KMS-11 (cell line): ENCODE data around the gene CFAP221.

Experiments used
- H2AFZ ChIP-seq: fragments of 200-600 bp; sonication (generic); 2 replicates; pipeline ENCODE4 v1.6.1; 2016; ENCODE audit warnings: antibody characterized with exemption, mixed run types, low read depth
- H3K27ac ChIP-seq: fragments of 200-600 bp; sonication (generic); 2 replicates; pipeline ENCODE4 v1.6.1; 2016; ENCODE audit warnings: mild to moderate bottlenecking, mixed run types
- H3K27me3 ChIP-seq: fragments of 200-600 bp; sonication (generic); 2 replicates; pipeline ENCODE4 v1.6.1; 2017; ENCODE audit warnings: mild to moderate bottlenecking, low read depth, mixed run types, moderate library complexity; ENCODE audit not compliant: insufficient read depth
- H3K36me3 ChIP-seq: fragments of 200-600 bp; sonication (generic); 2 replicates; pipeline ENCODE4 v1.6.1; 2017; ENCODE audit warnings: mild to moderate bottlenecking, mixed run types; ENCODE audit not compliant: insufficient read depth
- H3K4me1 ChIP-seq: fragments of 200-600 bp; sonication (generic); 2 replicates; pipeline ENCODE4 v1.6.1; 2016; ENCODE audit warnings: mild to moderate bottlenecking, low read depth, mixed run types; ENCODE audit not compliant: poor library complexity, severe bottlenecking
- H3K4me2 ChIP-seq: fragments of 200-600 bp; sonication (generic); 2 replicates; pipeline ENCODE4 v1.7.0; 2016; ENCODE audit warnings: mild to moderate bottlenecking, mixed run types
- H3K4me3 ChIP-seq: fragments of 200-600 bp; sonication (generic); IDR thresholded peaks from 2 replicates; pipeline ENCODE4 v1.6.1; 2017; ENCODE audit warnings: low read depth, low read length, mixed read lengths; ENCODE audit not compliant: insufficient read depth
- H3K79me2 ChIP-seq: fragments of 200-600 bp; sonication (generic); 2 replicates; pipeline ENCODE4 v1.6.1; 2016; ENCODE audit warnings: low read depth, mixed run types; ENCODE audit not compliant: insufficient read depth
- H3K9ac ChIP-seq: fragments of 200-600 bp; sonication (generic); 2 replicates; pipeline ENCODE4 v1.6.1; 2016; ENCODE audit warnings: mild to moderate bottlenecking, mixed run types
- H4K20me1 ChIP-seq: fragments of 200-600 bp; sonication (generic); 2 replicates; pipeline ENCODE4 v1.6.1; 2016; ENCODE audit warnings: mild to moderate bottlenecking, mixed run types; ENCODE audit not compliant: insufficient read depth
- TF ChIP-seq, protein P1 (sequence below): fragments of 200-600 bp; sonication (generic); conservative IDR thresholded peaks from 2 replicates; pipeline ENCODE4 v1.6.1; 2017; ENCODE audit warnings: low read depth, mild to moderate bottlenecking, antibody characterized with exemption, low read length, moderate library complexity, mixed read lengths

CFAP221 gene

DNA sequence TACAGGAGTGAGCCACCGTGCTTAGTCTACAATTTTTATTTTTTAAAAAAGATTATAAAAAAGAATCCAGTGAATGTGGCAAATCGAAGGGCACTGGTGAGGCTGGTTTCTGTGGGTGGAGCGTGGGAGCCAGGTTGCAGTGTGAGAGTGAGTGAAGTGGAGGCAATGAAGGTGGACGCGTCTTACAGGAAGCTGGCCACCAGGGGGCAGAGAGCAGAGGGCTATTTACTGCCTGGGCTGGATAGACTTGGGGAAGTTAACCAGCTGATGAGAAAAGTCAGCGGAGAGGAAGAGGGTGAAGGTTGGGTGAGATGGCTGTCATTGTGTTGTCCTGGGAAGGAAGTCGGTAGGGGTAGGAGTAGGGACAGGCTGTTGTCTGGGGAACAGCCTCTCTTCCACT lies 26.8 kb upstream of the CFAP221 start:
- Histone ChIP-seq H3K4me3 (no peak overlapping the region), H4K20me1 (no peaks in the 10 kb centered on the region), H3K27ac (no peak overlapping the region), H3K36me3 (no peaks in the 10 kb centered on the region), H3K9ac (no peak overlapping the region), H3K27me3 (no peaks in the 10 kb centered on the region), H2AFZ (no peak overlapping the region), H3K4me2 (no peak overlapping the region), H3K79me2 (no peaks in the 10 kb centered on the region), H3K4me1 (no peaks in the 10 kb centered on the region)
- TF ChIP-seq, protein P1, sequence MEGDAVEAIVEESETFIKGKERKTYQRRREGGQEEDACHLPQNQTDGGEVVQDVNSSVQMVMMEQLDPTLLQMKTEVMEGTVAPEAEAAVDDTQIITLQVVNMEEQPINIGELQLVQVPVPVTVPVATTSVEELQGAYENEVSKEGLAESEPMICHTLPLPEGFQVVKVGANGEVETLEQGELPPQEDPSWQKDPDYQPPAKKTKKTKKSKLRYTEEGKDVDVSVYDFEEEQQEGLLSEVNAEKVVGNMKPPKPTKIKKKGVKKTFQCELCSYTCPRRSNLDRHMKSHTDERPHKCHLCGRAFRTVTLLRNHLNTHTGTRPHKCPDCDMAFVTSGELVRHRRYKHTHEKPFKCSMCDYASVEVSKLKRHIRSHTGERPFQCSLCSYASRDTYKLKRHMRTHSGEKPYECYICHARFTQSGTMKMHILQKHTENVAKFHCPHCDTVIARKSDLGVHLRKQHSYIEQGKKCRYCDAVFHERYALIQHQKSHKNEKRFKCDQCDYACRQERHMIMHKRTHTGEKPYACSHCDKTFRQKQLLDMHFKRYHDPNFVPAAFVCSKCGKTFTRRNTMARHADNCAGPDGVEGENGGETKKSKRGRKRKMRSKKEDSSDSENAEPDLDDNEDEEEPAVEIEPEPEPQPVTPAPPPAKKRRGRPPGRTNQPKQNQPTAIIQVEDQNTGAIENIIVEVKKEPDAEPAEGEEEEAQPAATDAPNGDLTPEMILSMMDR, result peak; percentile 65

DNA sequence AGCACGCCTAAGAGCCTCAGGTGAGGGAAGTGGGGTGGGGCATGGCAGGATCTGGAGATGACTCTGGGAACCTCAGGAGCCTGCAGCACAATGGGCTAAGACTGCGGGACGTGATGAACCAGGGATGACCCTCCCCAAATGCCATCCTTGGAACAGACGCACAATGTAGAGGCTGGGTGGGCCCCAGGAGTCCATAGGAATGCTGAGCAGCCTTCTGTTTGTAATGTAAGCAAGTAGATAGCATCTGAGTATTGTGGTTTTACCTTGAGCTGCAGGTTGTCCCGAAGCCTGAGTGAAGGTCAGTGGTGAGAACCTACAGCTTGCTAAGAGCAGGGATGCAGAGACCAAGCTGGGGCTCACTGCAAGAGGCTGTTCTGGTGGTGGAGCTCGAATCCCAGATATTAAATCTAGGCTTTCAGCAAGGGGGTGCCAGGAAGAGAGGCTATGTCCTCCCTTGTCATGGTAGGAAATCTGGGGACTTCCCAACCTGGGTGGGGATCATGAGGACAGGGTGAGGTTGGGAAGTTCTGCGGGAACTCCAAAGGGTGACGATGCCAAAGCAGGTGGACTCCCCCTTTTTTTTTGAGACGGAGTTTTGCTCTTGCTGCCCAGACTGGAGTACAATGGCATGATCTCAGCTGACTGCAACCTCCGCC lies 25.7 kb upstream of the CFAP221 start:
- no peak overlapping the region for H3K27ac ChIP-seq
- TF ChIP-seq, protein P1, result no peak
- H4K20me1 ChIP-seq, result no peaks in the 10 kb centered on the region
- no peaks in the 10 kb centered on the region for H3K79me2 ChIP-seq
- no peaks in the 10 kb centered on the region for H3K36me3 ChIP-seq
- H3K4me2 ChIP-seq, result no peak overlapping the region
- no peaks in the 10 kb centered on the region for H3K4me1 ChIP-seq
- H3K4me3 ChIP-seq, result no peak overlapping the region
- no peaks in the 10 kb centered on the region for H3K27me3 ChIP-seq
- no peak overlapping the region for H2AFZ ChIP-seq
- H3K9ac ChIP-seq, result no peak overlapping the region

DNA sequence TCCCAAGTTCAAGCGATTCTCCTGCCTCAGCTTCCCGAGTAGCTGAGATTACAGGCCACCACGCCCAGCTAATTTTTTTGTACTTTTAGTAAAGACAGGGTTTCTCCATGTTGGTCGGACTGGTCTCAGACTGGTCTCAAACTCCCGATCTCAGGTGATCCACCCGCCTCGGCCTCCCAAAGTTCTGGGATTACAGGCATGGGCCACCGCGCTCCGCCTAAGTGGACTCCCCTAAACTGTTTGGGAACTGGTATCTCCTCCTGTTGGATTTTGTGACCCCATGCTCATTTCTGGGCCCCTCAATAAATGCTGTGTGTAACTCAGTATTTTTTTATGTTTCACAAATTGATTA lies 25.2 kb upstream of the CFAP221 start:
- Histone ChIP-seq H3K9ac (no peak overlapping the region), H2AFZ (no peak overlapping the region), H3K4me1 (no peaks in the 10 kb centered on the region), H3K4me2 (no peak overlapping the region), H3K4me3 (no peak overlapping the region), H3K27ac (no peak overlapping the region), H3K36me3 (no peaks in the 10 kb centered on the region), H4K20me1 (no peaks in the 10 kb centered on the region), H3K27me3 (no peaks in the 10 kb centered on the region), H3K79me2 (no peaks in the 10 kb centered on the region)
- TF ChIP-seq, protein P1, result no peak

DNA sequence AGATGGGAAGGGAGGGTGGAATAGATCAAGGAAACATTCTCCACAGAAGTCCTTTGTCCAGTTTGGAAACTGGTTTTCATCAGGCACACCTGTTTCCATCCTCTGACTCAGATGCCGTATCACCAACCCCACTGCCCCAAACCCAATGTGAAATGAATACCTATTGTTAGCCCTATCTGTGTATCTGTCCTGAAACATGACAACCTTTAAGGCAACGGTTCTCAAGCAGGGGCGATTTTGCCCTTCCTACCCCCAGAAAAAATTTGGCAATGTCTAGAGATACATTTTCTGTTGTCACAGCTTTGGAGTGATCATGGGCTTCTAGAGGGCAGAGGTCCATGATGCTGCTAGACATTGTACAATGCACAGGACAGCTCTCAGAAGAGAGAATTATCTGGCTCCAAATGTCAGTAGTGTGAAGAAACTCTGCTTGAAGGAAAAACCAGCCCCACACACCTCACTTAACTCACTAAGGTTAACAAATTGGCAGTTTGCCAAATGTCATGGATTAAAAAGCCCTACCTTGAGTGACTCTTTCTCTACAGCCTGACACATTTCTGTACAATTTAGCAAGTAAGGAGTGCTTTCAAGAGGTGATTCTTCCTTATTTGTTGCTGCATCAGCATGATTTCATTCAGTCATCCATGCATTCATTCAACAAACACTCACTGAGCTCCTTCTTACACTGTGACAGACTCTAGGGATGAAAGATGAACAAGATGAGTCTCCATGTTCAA lies 23.4 kb upstream of the CFAP221 start:
- H3K4me3 ChIP-seq, result no peak overlapping the region
- no peak overlapping the region for H3K4me2 ChIP-seq
- H3K79me2 ChIP-seq, result no peaks in the 10 kb centered on the region
- no peaks in the 10 kb centered on the region for H3K4me1 ChIP-seq
- H4K20me1 ChIP-seq, result no peaks in the 10 kb centered on the region
- H3K9ac ChIP-seq, result no peak overlapping the region
- H3K27ac ChIP-seq, result no peak overlapping the region
- no peaks in the 10 kb centered on the region for H3K27me3 ChIP-seq
- no peak overlapping the region for H2AFZ ChIP-seq
- no peaks in the 10 kb centered on the region for H3K36me3 ChIP-seq
- TF ChIP-seq, protein P1, result no peak
